Femur (tissue), 1 donor: Measurements from ENCODE around the gene FBLN2.

ENCODE experiments used
- DNase-seq: peaks from one replicate; pipeline ENCODE4 v3.0.0-alpha.2; 2017

FBLN2 gene

DNA sequence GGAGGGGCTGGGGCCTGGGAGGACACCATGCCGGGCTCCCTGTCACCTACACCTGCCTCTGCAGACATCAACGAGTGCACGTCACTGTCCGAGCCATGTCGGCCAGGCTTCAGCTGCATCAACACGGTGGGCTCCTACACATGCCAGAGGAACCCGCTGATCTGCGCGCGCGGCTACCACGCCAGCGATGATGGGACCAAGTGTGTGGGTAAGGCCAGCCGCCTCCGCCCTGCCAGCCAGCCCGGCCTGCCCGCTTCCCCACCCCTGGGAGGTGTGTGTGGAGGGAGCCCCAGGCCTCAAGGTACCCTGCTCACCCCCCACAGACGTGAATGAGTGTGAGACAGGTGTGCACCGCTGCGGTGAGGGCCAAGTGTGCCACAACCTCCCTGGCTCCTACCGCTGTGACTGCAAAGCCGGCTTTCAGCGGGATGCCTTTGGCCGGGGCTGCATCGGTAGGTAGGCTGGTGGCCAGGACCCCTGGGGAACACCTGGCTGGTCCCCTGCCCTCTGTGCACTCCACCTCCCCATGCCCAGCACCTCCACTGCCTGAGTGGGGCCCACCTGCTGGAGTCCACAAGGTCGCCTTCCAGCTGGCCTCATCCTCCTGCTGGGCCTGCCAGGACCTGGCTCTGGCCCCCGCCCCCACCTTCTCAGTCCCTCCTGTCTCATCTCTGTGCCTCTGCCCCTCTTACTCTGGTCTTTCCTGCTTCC lies 80.1 kb downstream of the FBLN2 start:
- no peak for DNase-seq

DNA sequence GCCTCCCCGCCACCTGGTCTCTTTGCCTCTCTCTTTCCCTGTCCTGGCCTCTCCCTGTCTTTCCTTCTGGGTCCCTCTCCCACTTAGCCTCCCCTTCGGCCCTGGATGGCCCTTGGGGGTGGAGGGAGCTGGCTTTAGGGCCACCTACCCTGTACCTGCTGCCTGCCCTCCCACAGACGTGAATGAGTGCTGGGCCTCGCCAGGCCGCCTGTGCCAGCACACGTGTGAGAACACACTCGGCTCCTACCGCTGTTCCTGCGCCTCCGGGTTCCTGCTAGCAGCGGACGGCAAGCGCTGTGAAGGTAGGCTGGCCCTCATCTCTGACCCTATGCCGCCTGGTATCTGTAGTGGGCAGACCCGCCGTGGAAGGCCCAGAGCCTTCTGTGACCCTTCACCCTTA lies 80.7 kb downstream of the FBLN2 start:
- no peak for DNase-seq

- no peak for DNase-seq
Observed at GRCh38 chr3:13631256-13631655, 82.3 kb downstream of the FBLN2 start.

DNA sequence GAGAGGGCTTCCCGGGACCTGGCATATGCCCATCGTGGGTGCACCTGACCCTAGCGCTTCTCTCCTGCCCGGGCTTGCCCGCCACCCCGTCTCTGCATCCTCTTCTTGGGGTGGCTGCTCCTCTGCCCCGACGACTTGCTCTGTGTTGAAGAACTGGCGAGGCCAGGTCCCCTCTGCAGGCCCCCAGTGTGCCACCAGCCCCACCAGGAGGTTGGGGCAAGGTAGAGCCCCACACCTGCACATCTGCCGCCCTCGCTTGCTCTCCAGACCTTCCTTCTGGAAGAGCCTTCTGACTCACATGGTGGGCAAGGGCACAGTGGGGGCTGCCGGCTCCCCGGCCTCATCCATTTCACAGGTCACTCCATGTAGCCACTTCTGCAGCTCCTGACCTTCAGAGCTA lies 84.3 kb downstream of the FBLN2 start:
- no peak for DNase-seq

DNA sequence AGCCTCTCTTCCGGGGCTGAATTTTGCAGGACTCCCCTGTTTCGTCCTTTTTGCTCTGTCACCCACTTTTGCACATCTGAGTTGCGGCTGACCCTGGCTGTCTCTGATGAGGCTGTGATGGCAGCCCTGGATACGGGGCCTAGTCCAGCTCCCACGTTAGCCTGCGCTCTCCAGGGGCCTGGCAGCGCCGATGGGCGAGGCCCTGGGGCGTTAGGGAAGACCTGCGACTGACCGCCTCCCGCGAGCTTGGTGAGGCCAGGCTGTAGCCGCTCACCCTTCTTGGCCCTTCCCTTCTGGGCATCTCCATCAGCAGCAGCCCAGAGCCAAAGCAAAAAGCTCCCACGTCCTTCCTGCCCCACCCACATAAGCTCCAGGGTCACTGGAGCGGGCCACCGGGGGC lies 85.2 kb downstream of the FBLN2 start:
- DNase-seq: no peak

GRCh38 chr3:13634615-13635014 lies 85.7 kb downstream of the FBLN2 start:
- no peak for DNase-seq

- no peak for DNase-seq
Observed at GRCh38 chr3:13636186-13636585, 87.3 kb downstream of the FBLN2 start.

GRCh38 chr3:13636874-13637273 lies 87.9 kb downstream of the FBLN2 start:
- DNase-seq: no peak

GRCh38 chr3:13637311-13637891 lies 88.5 kb downstream of the FBLN2 start:
- DNase-seq: no peak

- DNase-seq: no peak
Observed at GRCh38 chr3:13637953-13638352, 89.0 kb downstream of the FBLN2 start.

GRCh38 chr3:13638927-13639326 lies 90.0 kb downstream of the FBLN2 start:
- DNase-seq: peak; percentile 62

DNA sequence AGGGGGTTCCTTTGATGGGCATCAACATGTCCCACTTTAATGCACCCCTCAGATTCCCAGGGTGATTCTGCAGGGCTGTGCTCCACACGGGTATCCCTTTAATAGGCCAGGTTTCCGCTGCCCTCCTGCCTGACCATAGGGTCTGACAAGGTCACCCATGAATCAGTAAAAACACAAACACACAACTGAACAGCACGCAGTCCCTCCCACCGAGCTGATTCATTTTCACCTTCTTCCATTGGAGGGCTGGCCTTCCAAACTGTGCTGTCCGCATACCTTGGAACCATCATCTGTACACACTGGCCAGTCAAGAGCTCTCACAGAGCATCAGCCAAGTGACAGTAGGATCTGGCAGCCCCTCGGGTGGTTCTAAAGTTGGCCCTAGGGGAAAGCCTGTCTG lies 93.7 kb downstream of the FBLN2 start:
- DNase-seq: no peak

DNA sequence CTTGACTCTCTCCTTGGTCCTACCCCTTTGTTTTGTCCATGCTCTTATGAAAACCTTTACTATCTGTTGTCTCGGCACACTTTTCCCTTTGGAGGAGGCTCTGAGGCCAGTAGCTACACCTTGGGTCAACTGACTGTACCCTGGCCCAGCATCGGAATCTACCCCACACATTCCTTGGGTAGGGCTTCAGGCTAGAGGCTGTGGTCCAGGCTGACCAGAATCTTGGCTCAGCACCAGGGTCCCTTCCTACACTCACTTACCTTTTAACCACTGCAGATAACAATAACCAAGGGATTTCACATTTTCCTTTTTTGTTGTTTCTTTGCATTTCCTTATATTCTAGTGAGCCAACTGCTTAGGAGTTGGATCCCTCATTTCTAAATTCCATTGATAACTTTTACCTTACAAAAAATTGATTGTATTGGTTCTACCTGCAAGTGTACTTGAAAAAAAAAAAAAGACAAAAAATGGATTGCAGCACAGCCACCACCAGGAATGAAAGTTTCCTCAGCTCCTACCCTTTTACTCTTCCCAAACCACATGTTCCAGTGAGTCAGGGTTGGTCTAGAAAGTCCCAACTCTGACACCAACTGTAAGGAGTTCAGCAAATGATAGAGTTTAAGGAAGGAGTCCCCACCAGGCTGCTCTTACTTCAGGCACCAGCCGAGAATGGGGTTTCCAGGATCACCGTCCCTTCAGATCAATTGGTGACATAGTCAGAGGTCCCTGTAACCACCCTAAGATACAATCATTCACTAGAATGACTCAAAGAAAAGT lies 95.6 kb downstream of the FBLN2 start:
- no peak for DNase-seq

DNA sequence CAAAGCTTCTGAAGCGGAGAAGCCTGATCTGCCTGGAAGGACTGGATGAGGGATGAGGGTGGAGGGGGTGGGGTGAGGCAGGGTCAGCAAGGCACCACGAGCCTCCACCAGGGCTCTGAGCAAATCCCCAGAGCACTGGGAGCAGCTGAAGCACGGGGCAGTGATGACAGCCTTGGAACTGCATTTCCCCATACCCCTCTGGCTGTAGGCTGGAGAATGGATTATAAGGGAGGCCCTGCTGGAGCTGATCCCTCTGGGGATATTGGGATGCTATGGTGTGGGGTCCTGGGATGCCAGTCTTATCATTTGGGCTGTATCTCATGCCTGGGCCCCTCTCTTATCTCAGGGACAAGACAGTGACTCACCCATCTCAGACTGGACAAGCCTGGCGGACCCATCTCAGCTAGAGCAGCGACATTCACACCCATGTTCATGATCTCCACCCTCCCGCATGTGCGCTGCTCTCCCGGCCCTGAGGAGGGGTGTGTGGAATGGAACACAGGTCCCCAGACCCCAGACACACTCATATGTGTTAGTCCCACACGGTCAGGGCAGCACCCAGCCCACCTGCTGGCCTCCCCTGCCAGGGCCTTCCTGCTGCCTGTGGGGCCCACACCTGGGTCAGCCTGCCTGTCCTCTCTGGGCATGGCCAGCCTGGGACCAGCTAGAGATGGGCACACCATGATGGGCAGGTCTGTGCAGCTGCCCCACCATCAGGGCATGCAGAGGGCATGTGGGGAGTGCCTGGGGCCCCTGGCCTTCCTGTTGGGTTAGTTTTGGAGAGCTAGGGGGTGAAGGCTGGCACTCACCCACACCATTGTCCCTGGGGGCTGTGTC lies 97.1 kb downstream of the FBLN2 start:
- no peak for DNase-seq

DNA sequence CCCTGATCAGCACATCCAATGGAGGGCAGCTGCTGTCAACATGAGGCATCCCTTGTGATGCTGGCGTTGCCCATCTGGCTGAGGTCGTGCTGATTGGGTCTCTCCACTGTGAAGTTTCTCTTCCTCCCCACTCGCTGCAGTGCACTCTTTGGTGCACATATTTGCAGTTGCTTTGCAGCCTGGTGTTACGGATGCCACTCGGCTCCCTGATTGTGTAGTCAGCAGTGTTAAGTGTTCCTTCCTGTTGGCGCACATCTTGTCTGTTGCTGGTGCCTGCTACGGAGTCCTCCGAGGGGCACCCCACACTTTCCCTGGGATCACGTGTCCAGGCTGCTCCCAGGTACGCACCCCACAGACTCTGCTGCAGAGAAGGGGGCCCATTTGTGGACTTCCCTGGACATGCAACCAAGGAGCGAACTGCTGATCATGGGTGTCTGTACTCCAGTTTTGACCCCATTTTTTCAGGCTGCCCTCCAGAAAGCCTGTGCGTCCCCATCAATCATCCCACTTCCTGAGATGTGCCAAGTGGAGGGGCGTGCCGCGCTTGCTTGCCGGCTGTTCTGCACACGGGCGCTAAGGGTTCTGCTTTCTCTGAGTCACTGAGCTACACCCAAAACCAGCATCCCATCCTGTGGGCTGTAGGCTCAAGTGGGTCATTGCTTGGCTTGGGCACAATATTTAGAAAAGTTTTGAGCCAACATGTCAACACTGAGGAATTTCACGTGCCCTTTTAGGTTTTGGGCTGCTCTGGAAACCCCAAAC lies 98.6 kb downstream of the FBLN2 start:
- peak; percentile 55 for DNase-seq

GRCh38 chr3:13648060-13649001 lies 99.4 kb downstream of the FBLN2 start:
- DNase-seq: peak; percentile 93

DNA sequence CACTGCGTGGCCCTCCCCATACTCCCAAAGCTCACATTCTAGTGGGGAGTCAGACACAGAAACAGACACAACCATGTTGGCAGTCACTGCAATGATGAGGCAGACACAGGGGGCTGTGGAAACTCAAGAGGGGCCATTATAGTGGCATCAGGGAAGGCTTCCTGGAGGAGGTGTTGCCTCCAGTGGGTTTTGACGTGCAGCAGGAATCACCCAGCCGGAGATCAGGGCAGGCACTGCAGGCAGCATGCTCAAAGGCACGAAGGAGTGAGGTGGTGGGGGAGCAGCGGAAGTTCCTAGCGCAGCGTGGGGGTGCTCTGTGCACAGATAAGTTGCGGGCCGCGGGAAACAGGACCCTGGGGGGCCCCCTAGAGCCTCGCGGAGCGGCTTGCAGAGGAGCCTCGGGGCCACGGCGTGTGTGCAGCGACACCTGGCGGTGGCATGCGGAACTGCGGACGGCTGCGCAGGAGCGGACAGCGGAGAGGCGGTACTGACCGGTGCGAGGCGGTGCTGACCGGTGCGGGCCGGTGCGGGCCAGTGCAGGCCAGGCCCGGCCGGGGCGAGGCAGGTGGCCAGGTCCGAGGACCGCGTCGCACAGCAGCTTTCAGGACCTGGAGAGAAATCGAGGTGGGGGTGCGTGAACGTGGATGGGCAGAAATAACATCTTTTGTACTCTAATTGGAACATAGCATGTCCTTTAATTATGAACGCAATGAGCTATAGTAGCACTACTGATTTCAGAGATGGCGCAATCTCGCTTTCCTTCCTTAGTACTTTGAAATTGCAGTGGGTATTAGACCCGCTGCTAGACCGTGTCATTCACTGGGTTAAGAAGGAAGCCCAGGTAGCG lies 101.5 kb downstream of the FBLN2 start:
- peak; percentile 84 for DNase-seq

DNA sequence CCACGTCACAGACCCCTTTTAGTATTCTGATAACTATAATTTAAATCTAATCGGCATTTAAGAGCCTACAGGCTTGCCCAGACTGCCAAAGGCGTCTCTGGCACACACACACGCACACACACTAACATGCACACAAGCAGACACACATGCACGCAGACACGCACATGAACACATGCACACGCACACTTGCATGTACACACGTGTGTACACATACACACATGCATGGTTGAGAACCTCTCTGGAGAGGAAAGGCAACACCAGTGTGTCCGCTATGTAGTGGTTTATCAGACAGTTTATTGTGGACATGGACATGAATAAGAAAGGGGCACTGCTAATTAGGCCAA lies 102.1 kb downstream of the FBLN2 start:
- DNase-seq: no peak

- DNase-seq: no peak
Observed at GRCh38 chr3:13651775-13652428, 103.0 kb downstream of the FBLN2 start.

DNA sequence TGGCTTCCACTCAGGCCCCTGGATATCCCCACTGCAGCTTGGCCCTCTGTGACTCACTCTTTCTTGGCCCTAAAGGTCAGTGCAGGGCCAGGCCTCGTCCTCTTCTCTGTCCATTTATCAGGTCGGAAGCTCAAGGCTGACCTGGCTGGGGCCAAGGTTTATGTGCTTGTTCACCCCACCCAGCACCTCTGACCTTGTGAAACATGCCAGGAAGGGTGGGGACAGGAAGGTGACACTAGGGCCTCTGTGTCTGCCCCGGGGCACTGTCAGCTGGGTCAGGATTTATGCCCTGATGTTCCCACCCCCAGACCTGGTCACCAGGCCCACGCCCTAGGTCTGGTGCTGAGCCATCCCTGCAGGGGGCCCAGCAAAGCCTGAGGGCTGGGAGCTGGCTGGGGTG lies 103.8 kb downstream of the FBLN2 start:
- no peak for DNase-seq
